ENCODE measurements around the gene NRXN2. TPM values are rescaled to one million over a fixed set of nuclear protein-coding genes. Genes with fewer than 3 reads are reported as not detected.

The NRXN2 gene
- total and polyA plus RNA-seq, 2 donors (not counting 3 experiments of a cell fraction or from before 2014, with no cell fraction given) = not detected

DNA sequence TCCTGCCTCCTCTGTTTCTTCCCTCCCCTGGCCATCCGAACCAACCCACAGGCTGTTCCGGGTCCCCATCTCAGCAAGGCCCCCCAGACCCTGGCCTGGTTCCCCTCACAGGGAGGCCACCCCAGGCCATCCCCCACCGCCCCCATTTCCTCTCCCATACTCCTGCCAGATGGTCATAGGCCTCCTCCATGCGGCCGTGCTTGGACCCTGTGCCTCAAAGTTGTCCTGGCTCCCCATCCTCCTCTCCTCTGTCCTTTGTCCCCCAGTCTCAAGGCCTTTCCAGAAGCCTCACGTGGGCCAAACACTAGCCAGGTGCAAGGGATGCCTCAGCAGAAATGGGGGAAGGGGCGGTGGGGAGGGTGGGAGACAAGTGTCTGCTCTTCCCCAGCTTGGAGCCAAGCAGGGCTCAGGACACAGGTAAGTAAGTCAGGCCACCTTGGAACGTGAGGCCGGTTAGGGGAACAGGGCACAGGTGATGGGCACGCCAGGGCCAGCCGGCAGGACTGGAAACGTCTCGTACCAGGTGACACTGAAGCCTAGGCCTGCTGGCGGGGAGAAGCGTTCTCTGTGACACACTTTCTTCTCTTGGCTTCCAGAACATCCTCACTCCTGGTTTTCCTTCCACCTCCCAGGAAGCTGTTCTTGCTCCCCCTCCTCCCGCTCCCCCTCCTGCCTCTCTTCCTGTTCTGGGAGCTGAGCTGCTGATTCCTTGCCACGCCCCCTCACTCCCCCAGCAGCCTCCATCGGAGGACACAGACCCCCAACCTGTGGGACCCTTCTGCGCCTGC, 163.5 kb downstream of the NRXN2 start:
- no peak for DNase-seq (ENCODE audit: low read depth, low spot score)
- H3K79me2 ChIP-seq (ENCODE audit: control insufficient read depth, insufficient read depth, low read length) = no peaks in the 10 kb centered on the region
- dilution Hi-C loops (cut with MboI; ENCODE audit: extremely low pct_ligation_motif_present, low sequenced_read_pairs) (no loop called here), intact Hi-C loops (cut with micrococcal nuclease) (no loop called here)
- no peak overlapping the region for H3K27ac ChIP-seq (ENCODE audit: insufficient read depth, low read depth, low read length)
- no peaks in the 10 kb centered on the region for H3K9me1 ChIP-seq (replicated peaks; ENCODE audit: control insufficient read depth, extremely low read depth, insufficient read depth, low read length)
- CTCF ChIA-PET = interaction anchor here (1.1 to 1.4 kb wide), 2 partner anchors 89 to 91 kb away, joined by 3 read pairs; no protein-coding TSS in a partner anchor
- no peaks in the 10 kb centered on the region for H3K36me3 ChIP-seq (ENCODE audit: control insufficient read depth in 2 of 2, extremely low read depth in 1 of 2, insufficient read depth in 2 of 2, low read length in 2 of 2)
- no peak for FAIRE-seq
- no peaks in the 10 kb centered on the region for H3K9me3 ChIP-seq (replicated peaks; ENCODE audit: control insufficient read depth, insufficient read depth, low read length)
- H3K4me1 ChIP-seq (ENCODE audit: control insufficient read depth, extremely low read depth, insufficient read depth, low read length) = peaks cover 1% of the 10 kb centered on the region
- TF ChIP-seq MYC (IDR thresholded peaks at IDR 0.05; ENCODE audit: low read depth, low read length) = no peak
- TF ChIP-seq EZH2 (IDR thresholded peaks at IDR 0.05; ENCODE audit: borderline replicate concordance, low read depth, low read length, severe bottlenecking) = no peak
- no peak for TF ChIP-seq GATA2 (IDR thresholded peaks at IDR 0.05; ENCODE audit: insufficient read depth, insufficient read length, low read depth, low read length)
- TF ChIP-seq FOS (IDR thresholded peaks at IDR 0.05; ENCODE audit: borderline replicate concordance, insufficient read depth, low read length) = no peak
- TF ChIP-seq CTCF (IDR thresholded peaks at IDR 0.05; ENCODE audit: extremely low read depth in 1 of 2, insufficient read depth in 1 of 2, low read depth in 1 of 2, low read length in 2 of 2) = no peak
- no peak for TF ChIP-seq JUN (IDR thresholded peaks at IDR 0.05; ENCODE audit: borderline replicate concordance, insufficient read depth, insufficient read length, low read depth)
- TF ChIP-seq POLR2AphosphoS5 (IDR thresholded peaks at IDR 0.05; ENCODE audit: insufficient read depth, low read depth, low read length) = no peak
- TF ChIP-seq POLR2A (IDR thresholded peaks at IDR 0.05; ENCODE audit: low read depth, low read length) = no peak
- TF ChIP-seq, protein P1, sequence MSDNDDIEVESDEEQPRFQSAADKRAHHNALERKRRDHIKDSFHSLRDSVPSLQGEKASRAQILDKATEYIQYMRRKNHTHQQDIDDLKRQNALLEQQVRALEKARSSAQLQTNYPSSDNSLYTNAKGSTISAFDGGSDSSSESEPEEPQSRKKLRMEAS (IDR thresholded peaks at IDR 0.05; ENCODE audit: insufficient read depth, insufficient read length) = no peak
- POLR2A ChIA-PET = no interaction called here
- H4K20me1 ChIP-seq (replicated peaks; ENCODE audit: control insufficient read depth, extremely low read depth, insufficient read depth, low read length) = no peaks in the 10 kb centered on the region
- BruUV-seq (replicated peaks) = no TSS peak
- no peak overlapping the region for H3K4me3 ChIP-seq (replicated peaks in 1 of 3; ENCODE audit: insufficient read depth in 1 of 3, low read depth in 1 of 3, low read length in 3 of 3)
- no peaks in the 10 kb centered on the region for H3K27me3 ChIP-seq (ENCODE audit: control insufficient read depth in 2 of 2, insufficient read depth in 2 of 2, low read length in 2 of 2)
- no peak overlapping the region for H3K4me2 ChIP-seq (ENCODE audit: insufficient read depth, low read length)
- H3K9ac ChIP-seq (replicated peaks; ENCODE audit: extremely low read depth, insufficient read depth, low read length) = no peak overlapping the region
- H2AFZ ChIP-seq (ENCODE audit: low read depth, low read length) = no peak overlapping the region

Measured in endothelial cell of umbilical vein (primary cell).